Heart right ventricle (tissue), 16 donors: ENCODE data around the gene PRR20G. TPM values are rescaled to one million over a fixed set of nuclear protein-coding genes. Genes with fewer than 3 reads are reported as not detected.

Experiments
- ATAC-seq, 8 donors: fragments of 200-7000 bp; cut with Tn5 transposase; one replicate each; pipeline ENCODE4 v1.9.1; 2020; ENCODE audit warnings: mild to moderate bottlenecking in 8 of 8, moderate library complexity in 8 of 8, moderate number of reproducible peaks in 1 of 8
- DNase-seq, 2 donors: peaks; one replicate each; pipeline ENCODE4 v3.0.0-alpha.2; 2020
- H3K27ac ChIP-seq, 10 donors: fragments of 200-600 bp; sonication (generic) in 2 of 10; one replicate each; pipeline versions ENCODE4 v1.5.0 to v1.8.0; 2020 to 2022; ENCODE audit warnings: mild to moderate bottlenecking in 3 of 10
- H3K27me3 ChIP-seq, 7 donors: fragments of 200-600 bp; one replicate each; pipeline ENCODE4 v1.8.0; 2021 to 2022; ENCODE audit warnings: mild to moderate bottlenecking in 2 of 7
- H3K36me3 ChIP-seq, 9 donors: fragments of 200-600 bp; sonication (generic) in 1 of 9; one replicate each; pipeline versions ENCODE4 v1.5.0 to v1.8.0; 2020 to 2022; ENCODE audit warnings: mild to moderate bottlenecking in 2 of 9
- H3K4me1 ChIP-seq, 9 donors: fragments of 200-600 bp; sonication (generic) in 1 of 9; one replicate each; pipeline versions ENCODE4 v1.5.0 to v1.8.0; 2020 to 2022; ENCODE audit warnings: mild to moderate bottlenecking in 4 of 9
- H3K4me3 ChIP-seq, 10 donors: fragments of 200-600 bp; sonication (generic) in 2 of 10; one replicate each; pipeline versions ENCODE4 v1.5.0 to v1.8.0; 2020 to 2022; ENCODE audit warnings: mild to moderate bottlenecking in 7 of 10, moderate library complexity in 2 of 10
- H3K9me3 ChIP-seq, 11 donors: fragments of 200-600 bp in 10 of 11; sonication (generic) in 2 of 11; one replicate each; pipeline versions ENCODE4 v1.5.0 to v1.8.0; 2013 to 2022; ENCODE audit warnings: mild to moderate bottlenecking in 2 of 11, control low read depth in 1 of 11, moderate library complexity in 1 of 11
- CTCF ChIP-seq, 9 donors: fragments of 200-600 bp; sonication (generic) in 2 of 9; IDR thresholded peaks; one replicate each; pipeline versions ENCODE4 v1.5.0 to v1.8.0; 2021 to 2022; ENCODE audit warnings: antibody characterized with exemption in 9 of 9, mild to moderate bottlenecking in 5 of 9, moderate library complexity in 1 of 9
- WGBS, 2 donors: extraction: QIAGEN DNeasy Blood & Tissue Kit; methylation state at CpG; one replicate each; pipeline ENCODE4 v1.1.7; 2013; ENCODE audit warnings: inconsistent platforms in 1 of 2; 5-methylcytosine and 5-hydroxymethylcytosine counted together
- intact Hi-C, 10 donors: fragments of 100-400 bp; cut with DNase I; formaldehyde crosslinking; loops; one replicate each; pipeline versions ENCODE4 v1.11.1 to v1.14.2; 2022
- polyA plus RNA-seq, 2 donors: library from polyadenylated mRNA; stranded (reverse); fragments of 200-250 nt; gene quantifications; one replicate each; pipeline ENCODE4 v1.2.3, GENCODE V29; 2013
- total RNA-seq, 10 donors: library from RNA; stranded (reverse); fragmentation: NEBNext Ultra II Directional in 3 of 10; extraction: Animal tissue kit (Norgen Biotek cat#: 25700) in 3 of 10; gene quantifications; one replicate each; pipeline versions ENCODE4 v1.2.1 to v1.2.4, GENCODE V29; 2021 to 2023
- donor health status: Arrhythmogenic right ventricular cardiomyopathy.
- donor health status: ischemic (EF 13 %, LVEDD 7.1; RV severe dilation, severe dysfunction).
- donor health status: healthy with polysubstance abuse.
- donor health status: DM: no; HTN: yes; CAD: no.
- donor health status: DM: no; HTN: no; CAD: no.
- donor health status: ischemic (EF 25% LVEDD 6.9; RV normal size, moderate dysfunction).
- donor health status: ischemic (EF 25% LVEDD 5.7; RV mildly dilated, moderate dysfunction).
- donor health status: healthy.
- donor health status: DM: yes; HTN: yes; CAD: no.
- donor health status: Ischemic cardiomyopathy.
- donor health status: ischemic (EF 35%, LVEDD 5.7; RV mildly dilated, moderate dysfunction).
- donor health status: nonischemic (EF 11% LVEDD 7.7; RV severe dilation, severe dysfunction).
- donor health status: DM: yes; HTN: yes; CAD: no.
- donor health status: PGD.
- donor health status: ischemic (EF 29% LVEDD 5.4; RV normal size, mild dysfunction).
- donor health status: nonischemic (EF 23%, LVEDD 6.1; RV moderate dilation, normal function).

Gene PRR20G
- total and polyA plus RNA-seq, 12 donors, result not detected

GRCh38 chr3:127264292-127264691, 23.6 kb downstream of the PRR20G start:
- H3K36me3 ChIP-seq, result no peaks in the 10 kb centered on the region
- intact Hi-C loops, result no loop called here
- no peak for TF ChIP-seq CTCF (IDR thresholded peaks at IDR 0.05)
- no peaks in the 10 kb centered on the region for H3K4me1 ChIP-seq
- no peak overlapping the region for H3K4me3 ChIP-seq
- H3K27me3 ChIP-seq, result peaks cover 0 to 33% (median 7%) of the 10 kb centered on the region in 7 donors
- no peak overlapping the region for H3K27ac ChIP-seq
- 55 to 57% methylated on average over 5 of the region's 5 CpGs for WGBS, 2 donors
- H3K9me3 ChIP-seq, result peaks cover 0 to 17% (median 9%) of the 10 kb centered on the region in 11 donors
- DNase-seq (no peak), ATAC-seq (no peak)

GRCh38 chr3:127263586-127264231, 24.1 kb downstream of the PRR20G start:
- Histone ChIP-seq H3K9me3 (peaks cover 0 to 11% (median 5%) of the 10 kb centered on the region in 11 donors), H3K4me3 (no peak overlapping the region), H3K27me3 (peaks cover 0 to 33% (median 7%) of the 10 kb centered on the region in 7 donors), H3K4me1 (no peaks in the 10 kb centered on the region), H3K36me3 (no peaks in the 10 kb centered on the region), H3K27ac (no peak overlapping the region)
- WGBS, 2 donors, result 64 to 74% methylated on average over 9 of the region's 9 CpGs
- DNase-seq (no peak), ATAC-seq (peak in 2 of 8 donors; percentile 31 to 61)
- TF ChIP-seq CTCF (IDR thresholded peaks at IDR 0.05), result no peak
- intact Hi-C loops, result no loop called here

- no peaks in the 10 kb centered on the region for H3K36me3 ChIP-seq
- H3K27ac ChIP-seq, result no peak overlapping the region
- intact Hi-C loops, result no loop called here
- no peak for TF ChIP-seq CTCF (IDR thresholded peaks at IDR 0.05)
- 86 to 87% methylated on average over 4 of the region's 4 CpGs for WGBS, 2 donors
- no peaks in the 10 kb centered on the region for H3K4me1 ChIP-seq
- peaks cover 0 to 5% (median 0%) of the 10 kb centered on the region in 11 donors for H3K9me3 ChIP-seq
- ATAC-seq, result no peak
- no peak overlapping the region for H3K4me3 ChIP-seq
- no peak for DNase-seq
- peaks cover 0 to 33% (median 7%) of the 10 kb centered on the region in 7 donors for H3K27me3 ChIP-seq
These were observed 24.8 kb downstream of the PRR20G start for GRCh38 chr3:127263037-127263436.

GRCh38 chr3:127262533-127262932, 25.3 kb downstream of the PRR20G start:
- Histone ChIP-seq H3K4me3 (no peak overlapping the region), H3K27ac (no peak overlapping the region), H3K27me3 (peaks cover 0 to 35% (median 7%) of the 10 kb centered on the region in 7 donors), H3K36me3 (no peaks in the 10 kb centered on the region), H3K9me3 (no peaks in the 10 kb centered on the region), H3K4me1 (no peaks in the 10 kb centered on the region)
- 94 to 96% methylated on average over 3 of the region's 3 CpGs for WGBS, 2 donors
- intact Hi-C loops, result no loop called here
- TF ChIP-seq CTCF (IDR thresholded peaks at IDR 0.05), result no peak
- DNase-seq, result no peak
- no peak for ATAC-seq
